Stomach smooth muscle (tissue), 2 donors: ENCODE results near the gene AP2A1.
A peak's percentile ranks its signal among the peaks of the same experiment; 100 is the strongest.
"Not testable (repeated sequence)": the region's sequence is repeated elsewhere in the genome, so short reads cannot be mapped to it uniquely, and the experiment has no call there.

ENCODE experiments used
- H3K27ac ChIP-seq: one replicate; pipeline ENCODE4 v1.7.0; 2013; ENCODE audit warnings: mild to moderate bottlenecking, low read length, inconsistent platforms
- H3K27me3 ChIP-seq, 2 donors: one replicate each; pipeline ENCODE4 v1.7.0; 2013; ENCODE audit warnings: low read length in 2 of 2; ENCODE audit not compliant: insufficient read depth in 2 of 2, control insufficient read depth in 1 of 2
- H3K36me3 ChIP-seq, 2 donors: one replicate each; pipeline ENCODE4 v1.7.0; 2013; ENCODE audit warnings: low read length in 2 of 2; ENCODE audit not compliant: control insufficient read depth in 2 of 2, insufficient read depth in 2 of 2
- H3K4me1 ChIP-seq: one replicate; pipeline ENCODE4 v1.7.0; 2013; ENCODE audit warnings: low read length; ENCODE audit not compliant: control insufficient read depth, insufficient read depth
- H3K4me3 ChIP-seq, 2 donors: one replicate each; pipeline ENCODE4 v1.7.0; 2013; ENCODE audit warnings: low read length in 2 of 2
- H3K9ac ChIP-seq, 2 donors: one replicate each; pipeline ENCODE4 v1.7.0; 2013; ENCODE audit warnings: low read length in 2 of 2, mild to moderate bottlenecking in 1 of 2
- H3K9me3 ChIP-seq, 2 donors: one replicate each; pipeline ENCODE4 v1.7.0; 2013; ENCODE audit warnings: low read length in 2 of 2; ENCODE audit not compliant: control insufficient read depth in 2 of 2
- donor health status: healthy.
- donor health status: Pancreatic carcinoma.

The AP2A1 gene

GRCh38 chr19:49766930-49767299 is at the start of gene AP2A1:
Gene AP2A1, plus strand, starts transcription at chr19:49767001. Its CDS starts 133 bp downstream, at chr19:49767134.
- Histone ChIP-seq H3K36me3 (no peaks in the 10 kb centered on the region), H3K4me1 (peaks cover 24% of the 10 kb centered on the region), H3K9ac (peak within 1 kb of the TSS; percentile 94 to 96), H3K27me3 (no peaks in the 10 kb centered on the region), H3K4me3 (peak within 1 kb of the TSS; percentile 84 to 90), H3K9me3 (no peaks in the 10 kb centered on the region), H3K27ac (peak within 1 kb of the TSS; percentile 91)

GRCh38 chr19:49718511-49718910 is 48.3 kb upstream of the AP2A1 start:
- H3K4me3 ChIP-seq = no peak overlapping the region
- H3K9ac ChIP-seq = no peak overlapping the region
- H3K27ac ChIP-seq = no peak overlapping the region
- H3K9me3 ChIP-seq = no peaks in the 10 kb centered on the region
- H3K27me3 ChIP-seq = no peaks in the 10 kb centered on the region
- no peaks in the 10 kb centered on the region for H3K36me3 ChIP-seq
- H3K4me1 ChIP-seq = peaks cover 2% of the 10 kb centered on the region

GRCh38 chr19:49718991-49719390 is 47.8 kb upstream of the AP2A1 start:
- no peaks in the 10 kb centered on the region for H3K9me3 ChIP-seq
- peaks cover 2% of the 10 kb centered on the region for H3K4me1 ChIP-seq
- H3K27ac ChIP-seq = no peak overlapping the region
- no peak overlapping the region for H3K4me3 ChIP-seq
- no peaks in the 10 kb centered on the region for H3K36me3 ChIP-seq
- no peaks in the 10 kb centered on the region for H3K27me3 ChIP-seq
- no peak overlapping the region for H3K9ac ChIP-seq

DNA sequence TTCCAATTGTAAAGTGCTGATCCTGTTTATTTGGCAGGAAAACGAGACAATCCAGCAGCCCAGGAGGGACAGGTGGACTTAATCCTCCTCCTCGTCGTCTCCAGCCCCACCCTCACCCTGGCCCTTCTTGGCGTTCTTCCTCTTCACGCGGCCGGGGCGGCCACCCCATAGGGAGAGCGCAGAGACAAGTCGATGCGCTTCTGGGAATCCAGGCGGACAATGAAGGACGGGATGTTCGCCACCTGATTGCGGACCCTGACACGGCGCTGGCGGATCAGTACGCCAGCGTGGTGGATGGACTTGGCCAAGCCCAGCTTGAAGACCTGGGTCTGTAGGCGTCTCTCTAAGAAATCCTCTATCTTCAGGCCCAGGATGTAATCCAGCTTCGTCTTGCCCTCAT is 47.4 kb upstream of the AP2A1 start:
- not testable (repeated sequence) for H3K4me1 ChIP-seq, H3K27me3 ChIP-seq, H3K4me3 ChIP-seq, H3K27ac ChIP-seq, H3K9me3 ChIP-seq, H3K36me3 ChIP-seq, H3K9ac ChIP-seq

GRCh38 chr19:49727217-49728030 is 39.4 kb upstream of the AP2A1 start:
- Histone ChIP-seq H3K9me3 (no peaks in the 10 kb centered on the region), H3K4me3 (no peak overlapping the region), H3K4me1 (peaks cover 3% of the 10 kb centered on the region), H3K36me3 (no peaks in the 10 kb centered on the region), H3K27ac (no peak overlapping the region), H3K27me3 (no peaks in the 10 kb centered on the region), H3K9ac (no peak overlapping the region)

DNA sequence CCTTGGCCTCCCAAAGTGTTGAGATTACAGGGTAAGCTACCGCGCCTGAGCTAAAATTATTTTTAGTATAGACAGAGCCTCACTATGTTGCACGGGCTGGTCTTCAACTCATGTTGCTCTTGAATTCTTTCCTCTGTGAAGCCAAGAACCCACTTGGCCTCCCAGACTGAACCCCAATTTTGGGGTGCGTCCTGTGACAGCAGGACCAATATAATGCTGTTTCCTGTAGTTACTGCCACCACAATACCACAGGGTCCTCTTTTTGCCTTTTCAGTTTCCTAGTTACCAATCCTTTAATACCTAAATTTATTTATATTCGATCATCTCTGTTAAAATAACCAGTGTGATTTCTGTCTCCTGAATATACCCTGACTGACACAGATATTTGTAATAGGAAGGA is 36.6 kb upstream of the AP2A1 start:
- H3K9ac ChIP-seq = no peak overlapping the region
- no peaks in the 10 kb centered on the region for H3K9me3 ChIP-seq
- H3K4me3 ChIP-seq = no peak overlapping the region
- no peaks in the 10 kb centered on the region for H3K27me3 ChIP-seq
- H3K27ac ChIP-seq = no peak overlapping the region
- H3K4me1 ChIP-seq = peaks cover 3% of the 10 kb centered on the region
- H3K36me3 ChIP-seq = no peaks in the 10 kb centered on the region

- Histone ChIP-seq H3K9me3 (no peaks in the 10 kb centered on the region), H3K27ac (no peak overlapping the region), H3K4me3 (no peak overlapping the region), H3K27me3 (no peaks in the 10 kb centered on the region), H3K9ac (no peak overlapping the region), H3K36me3 (no peaks in the 10 kb centered on the region), H3K4me1 (no peaks in the 10 kb centered on the region)
These were observed 28.5 kb upstream of the AP2A1 start for GRCh38 chr19:49738268-49738667.

DNA sequence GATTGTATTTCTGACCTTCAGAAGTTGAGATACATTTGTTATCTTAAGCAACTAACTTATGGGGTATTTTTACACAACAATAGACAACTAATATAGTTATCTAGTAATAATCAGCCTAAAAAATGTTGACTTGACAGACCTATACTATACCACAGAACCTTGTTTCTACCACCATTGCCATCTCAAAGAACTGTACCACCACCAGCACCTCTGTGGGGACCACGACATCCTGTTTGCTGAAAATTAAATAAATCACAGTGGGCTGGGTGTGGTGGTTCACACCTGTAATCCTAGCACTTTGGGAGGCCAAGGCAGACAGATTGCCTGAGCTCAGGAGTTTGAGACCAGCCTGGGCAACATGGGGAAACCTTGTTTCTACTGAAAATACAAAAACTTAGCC is 27.7 kb upstream of the AP2A1 start:
- no peaks in the 10 kb centered on the region for H3K27me3 ChIP-seq
- no peaks in the 10 kb centered on the region for H3K4me1 ChIP-seq
- no peaks in the 10 kb centered on the region for H3K9me3 ChIP-seq
- H3K27ac ChIP-seq = no peak overlapping the region
- no peaks in the 10 kb centered on the region for H3K36me3 ChIP-seq
- H3K4me3 ChIP-seq = no peak overlapping the region
- no peak overlapping the region for H3K9ac ChIP-seq

- H3K27me3 ChIP-seq = no peaks in the 10 kb centered on the region
- H3K9me3 ChIP-seq = no peaks in the 10 kb centered on the region
- no peak overlapping the region for H3K4me3 ChIP-seq
- H3K9ac ChIP-seq = no peak overlapping the region
- H3K27ac ChIP-seq = no peak overlapping the region
- no peaks in the 10 kb centered on the region for H3K36me3 ChIP-seq
- no peaks in the 10 kb centered on the region for H3K4me1 ChIP-seq
These were observed 26.9 kb upstream of the AP2A1 start for GRCh38 chr19:49739933-49740332.

DNA sequence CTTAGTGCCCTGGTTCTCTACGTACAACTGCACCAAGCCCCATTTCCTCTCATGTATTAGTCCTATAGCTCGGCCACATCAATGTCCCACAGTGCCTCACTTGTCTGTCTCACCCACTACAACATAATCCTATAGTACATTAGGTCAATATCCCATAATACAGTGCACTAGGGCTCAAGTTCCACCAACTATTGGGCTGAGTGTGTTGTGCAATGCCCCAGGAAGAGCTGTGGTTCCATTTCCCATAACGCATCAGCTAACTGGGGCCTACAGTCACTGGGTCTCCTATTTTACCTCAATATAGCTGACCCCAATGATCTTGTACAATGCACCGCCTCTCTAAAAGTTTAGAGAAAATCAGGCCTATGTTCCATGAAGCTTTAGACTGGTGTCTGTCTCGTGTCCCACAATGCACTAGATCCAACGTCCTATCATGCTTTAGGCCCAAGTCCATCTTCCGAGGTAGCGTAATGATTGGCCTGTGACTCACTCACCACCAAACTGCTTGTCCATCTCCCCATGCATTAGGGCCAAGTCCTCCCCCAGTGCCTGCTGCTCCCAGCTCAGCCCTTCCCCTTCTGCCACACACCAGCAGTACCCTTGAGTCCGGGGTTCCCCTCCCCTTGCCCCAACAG is 25.5 kb upstream of the AP2A1 start:
- no peak overlapping the region for H3K4me3 ChIP-seq
- H3K27me3 ChIP-seq = peaks cover under 1 to 3% of the 10 kb centered on the region in 2 donors
- H3K36me3 ChIP-seq = no peaks in the 10 kb centered on the region
- H3K4me1 ChIP-seq = peaks cover 1% of the 10 kb centered on the region
- H3K27ac ChIP-seq = no peak overlapping the region
- no peaks in the 10 kb centered on the region for H3K9me3 ChIP-seq
- no peak overlapping the region for H3K9ac ChIP-seq

GRCh38 chr19:49744946-49745381 is 21.8 kb upstream of the AP2A1 start:
- Histone ChIP-seq H3K36me3 (no peaks in the 10 kb centered on the region), H3K4me1 (peaks cover 5% of the 10 kb centered on the region), H3K9ac (no peak overlapping the region), H3K27ac (no peak overlapping the region), H3K9me3 (no peaks in the 10 kb centered on the region), H3K4me3 (no peak overlapping the region), H3K27me3 (peaks cover 3% of the 10 kb centered on the region in 2 donors)
